Stimulated activated naive CD8-positive, alpha-beta T cell treated with anti-CD3 and anti-CD28 coated beads, Interleukin-15, Interleukin-2, amounts not matched to agents 100 U/mL and 50 U/mL, for 24 hours (primary cell): Measurements from ENCODE around the gene RNF113B.

ENCODE experiments used
- ATAC-seq: fragments of 150-1000 bp; cut with Tn5 transposase; one replicate; pipeline ENCODE4 v1.10.0; 2021
- DNase-seq: peaks from one replicate; pipeline ENCODE4 v3.0.0; 2021

Gene RNF113B

DNA sequence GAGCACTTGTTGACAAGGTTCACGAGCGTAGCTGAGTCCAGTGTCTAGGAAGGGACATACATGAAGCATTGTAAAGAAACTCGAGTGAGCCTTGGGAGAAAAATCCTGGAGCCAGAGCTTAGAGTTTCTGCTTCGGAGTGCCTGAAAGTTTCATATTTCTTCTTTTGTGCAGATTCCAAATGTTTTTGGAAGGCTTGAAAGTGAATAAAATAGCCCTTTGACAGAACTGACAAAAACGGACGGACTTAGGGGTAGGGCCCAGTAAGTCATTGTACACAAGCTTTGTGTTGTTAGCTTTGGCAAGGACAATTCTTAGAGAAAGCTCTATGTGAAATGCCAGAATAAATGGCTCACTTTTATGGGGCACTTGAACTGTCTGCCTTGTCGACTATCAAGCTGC, 2.8 kb downstream of the RNF113B start:
- DNase-seq (no peak), ATAC-seq (no peak)

DNA sequence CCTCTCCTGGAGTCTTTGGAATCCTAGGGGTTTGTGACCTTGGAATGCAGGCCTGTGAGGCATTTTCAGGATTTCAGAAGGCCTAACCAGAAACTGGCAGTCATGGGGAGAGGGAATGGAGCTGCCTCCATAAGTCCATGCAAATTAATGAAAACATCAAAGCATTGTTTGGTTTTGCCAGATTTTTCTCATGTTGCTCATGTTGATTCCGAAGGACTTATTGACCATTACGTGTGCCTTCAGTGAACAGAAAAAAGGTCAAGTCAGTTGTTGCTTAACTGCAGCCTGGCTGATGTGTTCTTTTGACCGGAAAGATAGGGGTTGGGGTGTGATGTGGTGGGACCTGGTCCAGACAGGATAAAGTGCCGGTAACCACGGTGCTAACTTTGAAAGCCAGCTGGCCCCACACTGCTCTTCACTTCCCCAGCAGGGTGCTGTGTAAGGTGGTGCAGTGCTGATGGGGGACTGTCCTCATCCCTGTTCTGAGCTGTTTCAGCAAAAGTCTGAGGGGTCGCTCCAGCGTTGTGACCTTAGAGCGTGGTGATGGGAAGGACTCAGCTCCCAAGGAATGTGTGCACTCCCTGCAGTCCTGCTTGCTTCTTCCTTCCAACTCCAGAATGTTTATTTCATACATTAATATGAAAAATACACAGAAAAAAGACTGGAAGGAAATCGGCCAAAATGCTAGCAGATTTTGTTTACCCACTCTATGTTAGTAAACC, 3.5 kb downstream of the RNF113B start:
- no peak for ATAC-seq
- DNase-seq = no peak

- no peak for DNase-seq
These were observed 4.3 kb downstream of the RNF113B start for GRCh38 chr13:98172590-98173422.

DNA sequence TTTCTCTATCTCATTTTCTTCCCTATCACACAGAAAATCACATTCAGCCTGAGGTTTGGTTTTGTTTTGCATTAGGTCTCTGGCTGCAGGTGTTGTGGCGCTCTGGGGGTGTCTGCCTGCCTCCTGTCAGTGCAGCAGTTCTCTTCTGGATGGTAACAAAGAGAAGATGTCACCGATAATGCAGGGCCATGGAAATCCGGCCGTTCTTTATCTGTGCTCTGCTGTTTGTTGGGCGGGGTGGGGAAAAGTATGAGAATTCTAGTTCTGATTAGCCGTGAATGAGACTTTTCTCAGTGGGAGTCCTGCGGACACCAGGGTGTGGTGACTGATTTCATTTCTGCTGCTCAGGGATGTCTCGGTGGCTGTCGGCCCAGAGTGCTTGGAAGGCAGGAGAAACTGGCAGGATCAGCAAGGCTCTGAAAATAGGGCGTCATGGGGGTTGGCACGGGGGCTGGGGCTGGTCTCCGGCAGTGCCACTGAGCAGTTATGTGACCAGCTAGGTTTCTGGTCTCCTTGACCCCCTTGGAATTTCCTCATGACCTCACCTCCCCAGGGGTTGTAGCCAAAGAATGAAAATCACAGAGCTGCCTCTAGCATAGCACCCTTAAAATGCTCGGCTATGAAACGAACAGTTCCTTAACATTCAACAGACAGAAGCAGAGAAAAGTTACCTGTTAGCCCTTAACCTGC, 5.0 kb downstream of the RNF113B start:
- DNase-seq (no peak), ATAC-seq (no peak)

More at GRCh38 chr13:98172590-98173422, 4.3 kb downstream of the RNF113B start:
- ATAC-seq = no peak

- ATAC-seq (no peak), DNase-seq (no peak)
These were observed 7.7 kb downstream of the RNF113B start for GRCh38 chr13:98169331-98169730.

DNA sequence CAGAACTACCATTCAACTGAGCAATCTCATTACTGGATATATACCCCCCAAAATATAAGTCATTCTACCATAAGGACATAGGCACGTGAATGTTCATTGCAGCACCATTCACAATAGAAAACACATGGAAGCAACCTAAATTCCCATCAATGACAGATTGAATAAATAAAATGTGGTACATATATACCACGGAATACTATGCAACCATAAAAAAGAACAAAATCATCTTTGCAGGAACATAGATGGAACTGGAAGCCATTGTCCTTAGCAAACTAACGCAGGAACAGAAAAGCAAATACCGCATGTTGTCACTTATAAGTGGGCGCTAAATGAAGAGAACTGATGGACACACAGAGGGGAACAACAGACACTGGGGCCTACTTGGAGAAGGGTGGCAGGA, 14.1 kb downstream of the RNF113B start:
- no peak for DNase-seq

DNA sequence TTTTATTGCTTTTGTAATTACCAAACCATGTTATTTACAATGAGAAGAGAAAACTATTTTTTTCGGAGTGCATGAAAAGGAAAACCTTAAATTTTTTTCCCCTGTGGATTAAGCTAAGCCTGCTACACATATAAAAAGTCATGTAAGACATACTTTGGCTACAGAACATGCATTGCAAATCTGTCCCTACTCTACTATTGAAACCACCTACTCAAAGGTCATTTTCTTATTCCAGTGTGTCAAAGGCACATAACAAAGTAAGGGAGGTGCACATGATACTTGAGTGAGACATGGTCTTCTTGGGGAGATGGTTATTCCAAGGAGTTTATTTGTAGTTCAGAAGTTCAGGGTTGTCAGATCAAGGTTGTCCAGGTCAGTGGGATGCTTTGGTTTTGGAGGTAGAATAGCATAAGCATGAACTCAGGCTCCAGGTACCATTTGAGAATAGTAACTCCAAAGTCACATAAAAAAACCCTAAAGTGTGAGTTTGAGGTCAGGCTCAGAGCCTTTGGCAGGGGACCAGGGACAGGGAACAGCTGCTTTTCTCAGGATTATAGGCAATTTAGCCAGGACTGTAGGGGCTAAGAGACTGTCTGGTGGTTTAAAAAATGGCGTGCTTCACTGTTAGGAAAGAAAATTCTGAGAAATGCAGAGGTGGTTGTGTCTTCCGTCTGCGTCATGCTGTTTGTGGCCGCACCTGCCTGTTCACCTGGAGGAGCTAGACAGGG, 18.7 kb downstream of the RNF113B start:
- DNase-seq (no peak), ATAC-seq (no peak)

More for the DNA sequence above, 14.1 kb downstream of the RNF113B start:
- ATAC-seq = no peak

DNA sequence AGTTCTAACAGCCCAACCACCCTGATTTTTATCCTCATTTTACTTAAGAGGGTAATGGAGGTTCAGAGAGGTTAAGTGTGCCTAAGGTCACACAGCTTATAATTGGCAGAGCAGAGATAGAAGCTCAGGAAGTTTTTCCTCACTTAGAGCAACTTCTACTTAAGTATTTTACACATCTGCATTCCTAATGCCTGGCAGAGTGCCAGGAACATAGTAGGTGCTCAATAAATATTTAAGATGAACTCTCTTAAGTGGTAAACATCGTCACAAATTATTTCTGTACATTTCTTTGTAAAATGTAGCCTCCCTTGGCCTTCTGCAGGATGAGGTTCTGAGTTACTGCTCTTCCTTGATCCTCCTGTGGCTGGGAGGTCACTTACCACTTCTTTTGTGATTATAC, 19.5 kb downstream of the RNF113B start:
- DNase-seq (no peak), ATAC-seq (no peak)

GRCh38 chr13:98157188-98157587, 19.9 kb downstream of the RNF113B start:
- DNase-seq (no peak), ATAC-seq (no peak)

DNA sequence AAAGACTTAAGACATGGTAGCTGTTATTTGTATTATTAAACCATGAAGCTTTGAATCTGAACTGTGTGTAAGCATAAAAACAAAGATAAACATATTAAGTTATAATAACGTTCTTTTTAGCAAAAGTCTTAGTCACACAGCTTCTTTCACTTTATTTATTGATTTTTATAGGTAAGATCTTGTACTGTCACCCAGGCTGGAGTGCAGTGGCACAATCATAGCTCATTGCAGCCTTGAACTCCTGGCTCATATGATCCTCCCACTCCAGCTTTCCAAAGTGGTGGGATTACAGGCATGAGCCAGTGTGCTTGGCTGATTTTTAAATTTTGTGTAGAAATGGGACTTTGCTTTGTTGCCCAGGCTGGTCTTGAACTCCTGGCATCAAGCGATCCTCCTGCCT, 20.8 kb downstream of the RNF113B start:
- ATAC-seq (no peak), DNase-seq (no peak)

- no peak for DNase-seq
These were observed 21.5 kb downstream of the RNF113B start for GRCh38 chr13:98155475-98156109.

GRCh38 chr13:98150832-98151479, 26.1 kb downstream of the RNF113B start:
- DNase-seq (no peak), ATAC-seq (no peak)

More at GRCh38 chr13:98155475-98156109, 21.5 kb downstream of the RNF113B start:
- no peak for ATAC-seq

- no peak for ATAC-seq
- no peak for DNase-seq
These were observed 29.5 kb downstream of the RNF113B start for GRCh38 chr13:98147521-98147920.

- no peak for ATAC-seq
These were observed 32.2 kb downstream of the RNF113B start for GRCh38 chr13:98144801-98145350.

DNA sequence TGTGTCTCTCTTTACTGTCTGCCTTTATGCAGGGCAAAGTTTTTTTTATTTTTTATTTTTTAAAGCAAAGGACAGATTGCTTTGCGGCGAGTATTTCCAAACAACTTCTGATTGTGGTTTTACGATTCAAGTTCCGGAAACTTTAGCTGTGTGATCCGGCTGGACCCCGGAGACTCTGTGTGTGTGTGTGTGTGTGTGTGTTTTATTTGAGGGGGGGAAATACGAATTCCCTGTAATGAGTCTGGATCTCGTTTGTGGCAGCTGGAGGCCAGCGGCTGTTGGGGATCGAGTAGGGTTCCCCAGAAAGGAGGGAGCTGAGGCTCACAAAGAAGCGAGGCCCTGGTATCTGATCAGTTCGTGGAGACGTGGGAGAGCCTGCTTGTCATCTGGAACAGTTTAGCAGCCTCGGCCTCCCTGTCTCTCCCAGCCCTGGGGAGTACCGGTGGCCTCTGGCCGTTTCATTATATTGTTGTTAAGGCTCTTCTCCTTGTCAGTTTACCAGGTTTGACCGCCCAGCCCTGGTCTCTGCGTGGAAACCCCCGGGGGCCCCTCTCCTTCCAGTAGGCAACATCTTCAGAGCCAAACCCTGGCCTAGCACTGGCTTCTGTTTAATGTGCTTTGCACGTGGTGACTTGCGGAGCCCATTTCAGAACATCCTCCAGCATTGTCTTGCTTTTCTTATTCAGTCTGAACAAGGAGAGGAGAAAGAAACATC, 32.9 kb downstream of the RNF113B start:
- ATAC-seq = no peak
- DNase-seq = no peak

More at GRCh38 chr13:98144801-98145350, 32.2 kb downstream of the RNF113B start:
- DNase-seq = no peak

DNA sequence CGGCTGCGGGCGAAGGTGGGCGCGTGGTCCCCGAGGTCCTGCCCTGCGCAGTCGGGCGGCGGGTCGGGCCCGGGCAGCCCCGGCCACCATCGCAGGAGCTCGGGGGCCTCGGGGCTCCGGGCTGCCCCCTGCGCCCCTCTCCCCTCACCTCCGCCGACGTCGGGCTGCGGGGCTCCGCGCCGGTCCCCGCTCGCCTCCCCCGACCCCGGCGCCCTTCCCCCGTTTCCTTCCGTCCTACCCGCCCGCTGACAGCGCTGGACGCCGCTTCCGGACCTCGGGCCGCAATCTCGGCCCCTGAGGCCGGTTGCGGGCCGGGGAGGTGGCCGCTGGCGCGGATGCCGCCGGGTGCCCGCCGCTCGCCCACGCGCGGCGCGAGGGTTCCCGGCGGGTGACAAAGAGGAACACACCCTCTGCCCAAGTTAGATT, 33.5 kb downstream of the RNF113B start:
- ATAC-seq (no peak), DNase-seq (no peak)

GRCh38 chr13:98143157-98143553, 33.9 kb downstream of the RNF113B start:
- ATAC-seq = no peak
- no peak for DNase-seq

DNA sequence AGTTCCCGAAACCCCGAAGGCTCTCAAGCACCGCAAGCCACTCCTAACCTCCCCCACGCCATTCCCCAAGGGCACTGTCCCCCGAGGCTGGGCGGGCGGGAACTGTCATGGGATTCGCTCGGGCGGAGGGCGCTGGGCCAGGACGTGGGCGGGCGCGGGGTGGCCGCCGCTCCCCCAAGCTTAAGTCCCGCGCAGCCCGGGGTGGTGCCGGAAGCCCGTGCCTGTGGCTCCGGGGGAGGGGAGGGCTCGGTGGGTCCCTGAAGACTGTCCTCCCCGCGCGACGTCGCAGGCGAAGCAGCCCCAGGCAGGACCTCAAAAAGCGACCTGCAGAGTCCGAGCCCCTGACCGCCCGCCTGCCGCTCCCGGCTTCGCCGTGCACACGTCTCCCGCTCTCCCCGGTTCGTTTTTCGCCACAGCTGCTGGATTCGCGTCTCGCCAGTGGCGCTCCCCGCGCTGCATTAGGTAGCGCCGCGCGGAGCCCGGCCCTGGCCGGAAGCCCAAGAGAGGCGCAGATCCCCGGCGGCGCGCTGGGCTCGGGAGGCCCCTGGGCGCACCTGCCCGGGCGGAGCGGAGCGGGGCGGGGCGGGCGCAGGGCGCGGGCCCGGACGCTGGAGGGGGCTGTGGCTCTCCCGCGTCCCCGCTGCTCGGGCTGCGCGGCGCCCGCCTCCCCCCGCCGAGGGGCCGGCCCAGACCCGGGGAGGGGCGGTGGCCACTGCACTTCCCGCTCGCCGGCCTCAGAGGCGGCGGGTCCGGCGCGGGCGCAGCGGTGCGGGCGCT, 34.5 kb downstream of the RNF113B start, which contains the start of gene FARP1:
FARP1 (plus strand) TSS at position 715 of the 777 bp plus-strand sequence. CDS start 70,149 bp downstream, outside the sequence.
- DNase-seq (peak; percentile 39), ATAC-seq (peak; percentile 82)
